Ascending aorta (tissue), 2 donors: ENCODE results near the gene PNRC1. TPM values are rescaled to one million over a fixed set of nuclear protein-coding genes. Genes with fewer than 3 reads are reported as not detected.

ENCODE experiments used
- DNase-seq, 2 donors: peaks; one replicate each; pipeline ENCODE4 v3.0.0-alpha.2; 2019; ENCODE audit warnings: low spot score in 2 of 2
- H3K27ac ChIP-seq, 2 donors: fragments of 200-600 bp; sonication (generic); one replicate each; pipeline ENCODE4 v1.5.1; 2016 to 2017; ENCODE audit warnings: mild to moderate bottlenecking in 1 of 2
- H3K27me3 ChIP-seq: fragments of 200-600 bp; sonication (generic); one replicate; pipeline ENCODE4 v1.5.1; 2017
- H3K36me3 ChIP-seq, 2 donors: fragments of 200-600 bp; sonication (generic); one replicate each; pipeline ENCODE4 v1.5.1; 2016
- H3K4me1 ChIP-seq, 2 donors: fragments of 200-600 bp; sonication (generic); one replicate each; pipeline ENCODE4 v1.5.1; 2016 to 2017; ENCODE audit warnings: mild to moderate bottlenecking in 1 of 2
- H3K4me3 ChIP-seq, 2 donors: fragments of 200-600 bp; sonication (generic); one replicate each; pipeline ENCODE4 v1.5.1; 2016 to 2017; ENCODE audit warnings: mild to moderate bottlenecking in 1 of 2
- H3K9me3 ChIP-seq, 2 donors: fragments of 200-600 bp; sonication (generic); one replicate each; pipeline ENCODE4 v1.5.1; 2016
- CTCF ChIP-seq, 3 experiments: fragments of 200-600 bp in 2 of 3; fragments of 450-650 bp in 1 of 3; sonication (generic) in 2 of 3; IDR thresholded peaks; one replicate each; pipeline ENCODE4 v1.5.1; 2016 to 2019; ENCODE audit warnings: antibody characterized with exemption in 3 of 3, mild to moderate bottlenecking in 1 of 3, moderate library complexity in 1 of 3
- intact Hi-C: fragments of 100-400 bp; cut with DNase I; formaldehyde crosslinking; loops from one replicate; pipeline ENCODE4 v1.15.1; 2023
- total RNA-seq: library from RNA; depleted of rRNA; stranded (reverse); fragments of >200 nt; gene quantifications from one replicate; pipeline ENCODE4 v1.1.0, GENCODE V29; 2016

PNRC1 gene
- total RNA-seq, 1 donor from 2014 or later = 196 TPM

DNA sequence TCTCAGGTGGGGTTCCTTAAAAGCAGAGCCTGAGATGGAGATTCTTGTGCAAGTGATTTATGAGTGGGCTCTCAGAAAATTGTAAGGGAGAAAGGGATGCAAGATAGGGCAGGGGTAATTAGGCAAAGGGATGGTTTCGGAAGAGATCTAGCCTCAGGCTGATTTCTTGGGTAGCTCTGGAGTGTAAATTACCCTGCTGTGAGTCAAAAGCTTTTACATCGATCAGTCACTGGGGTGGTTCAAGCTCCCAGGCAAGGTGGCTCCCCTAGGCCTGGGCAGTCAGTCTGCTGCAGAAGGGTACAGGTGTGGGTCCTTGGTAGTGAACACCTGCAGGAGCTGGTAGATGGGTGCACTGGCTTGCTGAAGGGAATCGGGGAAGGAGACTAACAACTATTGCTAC lies 54.2 kb downstream of the PNRC1 start:
- intact Hi-C loops = no loop called here

More for the DNA sequence above, 54.2 kb downstream of the PNRC1 start:
- Histone ChIP-seq H3K36me3 (no peaks in the 10 kb centered on the region), H3K9me3 (no peaks in the 10 kb centered on the region), H3K4me3 (no peak overlapping the region), H3K4me1 (peaks cover 0 to 7% of the 10 kb centered on the region in 2 donors), H3K27me3 (no peaks in the 10 kb centered on the region), H3K27ac (no peak overlapping the region)
- DNase-seq = no peak
- no peak for TF ChIP-seq CTCF (IDR thresholded peaks at IDR 0.05)

Other genes with a start within 250 kb of the PNRC1 start
- gene RNGTT, start 117.1 kb upstream of the PNRC1 start, total RNA-seq = 13.4 TPM
- gene SRSF12, start 37.3 kb downstream of the PNRC1 start, total RNA-seq = 0.53 TPM
- 8.8 TPM for gene PM20D2, start 65.3 kb downstream of the PNRC1 start, total RNA-seq
- gene GABRR1, start 136.6 kb downstream of the PNRC1 start, total RNA-seq = not detected
- 0.32 TPM for gene GABRR2, start 234.5 kb downstream of the PNRC1 start, total RNA-seq